ENCODE data around the gene CD8B2.
"Not testable (repeated sequence)": the region's sequence is repeated elsewhere in the genome, so short reads cannot be mapped to it uniquely, and the experiment has no call there.

CD8B2 gene

GRCh38 chr2:106553321-106553720, 66.2 kb downstream of the CD8B2 start:
- no peak for FAIRE-seq

GRCh38 chr2:106554411-106554810, 67.2 kb downstream of the CD8B2 start:
- FAIRE-seq, result no peak

GRCh38 chr2:106555053-106555452, 67.9 kb downstream of the CD8B2 start:
- no peak for FAIRE-seq

- FAIRE-seq, result not testable (repeated sequence)
Observed at GRCh38 chr2:106559786-106560185, 72.6 kb downstream of the CD8B2 start.

GRCh38 chr2:106560773-106561172, 73.6 kb downstream of the CD8B2 start:
- no peak for FAIRE-seq

- FAIRE-seq, result no peak
Observed at GRCh38 chr2:106561356-106561755, 74.2 kb downstream of the CD8B2 start.

- no peak for FAIRE-seq
Observed at GRCh38 chr2:106561803-106562202, 74.6 kb downstream of the CD8B2 start.

GRCh38 chr2:106562268-106563186, 75.4 kb downstream of the CD8B2 start:
- FAIRE-seq, result no peak

GRCh38 chr2:106563195-106563594, 76.0 kb downstream of the CD8B2 start:
- FAIRE-seq, result no peak

GRCh38 chr2:106565599-106565998, 78.4 kb downstream of the CD8B2 start:
- no peak for FAIRE-seq

- no peak for FAIRE-seq
Observed at GRCh38 chr2:106566050-106566449, 78.9 kb downstream of the CD8B2 start.

- FAIRE-seq, result not testable (repeated sequence)
Observed at GRCh38 chr2:106566484-106566883, 79.3 kb downstream of the CD8B2 start.

- FAIRE-seq, result no peak
Observed at GRCh38 chr2:106570316-106570715, 83.2 kb downstream of the CD8B2 start.
